HG02642 (cell line): ENCODE results near the gene OTUD5.

Source experiments
- ATAC-seq: cut with Tn5 transposase; IDR thresholded peaks from one replicate; pipeline ENCODE4 v1.9.1; 2021; ENCODE audit warnings: mild to moderate bottlenecking; ENCODE audit not compliant: unreplicated experiment, poor library complexity

OTUD5 gene

GRCh38 chrX:48972220-48973164, 15.1 kb upstream of the OTUD5 start:
- no peak for ATAC-seq

- ATAC-seq, result no peak
Measured at GRCh38 chrX:48971249-48972219, 14.1 kb upstream of the OTUD5 start, which contains the start of gene KCND1. TSS of gene KCND1 (minus strand) at chrX:48971844. CDS start at chrX:48970271, 1,573 bp downstream.

DNA sequence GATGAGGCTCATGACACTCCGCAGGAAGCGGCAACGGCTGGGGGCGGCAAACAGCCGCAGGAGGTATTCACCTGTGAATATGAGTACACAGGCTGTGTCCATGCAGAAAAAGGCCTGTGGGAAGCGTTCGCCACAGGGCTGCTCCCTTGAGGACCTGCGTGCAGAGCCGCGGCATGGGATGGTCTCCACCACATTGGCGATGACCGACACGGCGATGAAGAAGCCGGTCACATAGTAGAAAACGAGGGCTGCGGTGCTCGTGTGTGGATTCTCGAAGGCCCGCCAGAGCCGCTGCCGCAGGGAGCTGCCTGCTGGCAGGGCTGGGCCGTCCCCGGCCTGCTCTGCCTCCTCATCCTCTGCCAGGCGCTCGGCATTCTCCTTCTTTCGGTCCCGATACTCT, 12.1 kb upstream of the OTUD5 start:
- no peak for ATAC-seq

DNA sequence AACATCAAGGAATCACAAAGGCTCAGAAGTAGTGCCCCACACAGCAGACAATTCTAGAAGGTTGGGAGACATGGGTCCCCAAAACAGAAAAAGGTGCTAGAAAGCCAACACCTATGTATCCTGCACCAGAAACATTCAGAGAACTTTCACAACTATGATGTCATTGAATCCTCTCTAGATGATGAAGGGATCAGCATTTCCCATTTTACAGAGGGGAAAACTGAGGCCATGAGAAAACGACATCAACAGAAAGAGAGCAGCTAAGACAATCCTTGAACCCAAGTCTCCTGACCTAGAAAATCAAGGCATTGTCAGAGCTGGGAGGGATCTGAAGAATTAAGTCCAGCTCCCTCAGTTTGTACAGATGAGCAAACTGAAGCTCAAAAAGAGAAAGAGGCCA, 11.0 kb upstream of the OTUD5 start:
- ATAC-seq, result no peak

DNA sequence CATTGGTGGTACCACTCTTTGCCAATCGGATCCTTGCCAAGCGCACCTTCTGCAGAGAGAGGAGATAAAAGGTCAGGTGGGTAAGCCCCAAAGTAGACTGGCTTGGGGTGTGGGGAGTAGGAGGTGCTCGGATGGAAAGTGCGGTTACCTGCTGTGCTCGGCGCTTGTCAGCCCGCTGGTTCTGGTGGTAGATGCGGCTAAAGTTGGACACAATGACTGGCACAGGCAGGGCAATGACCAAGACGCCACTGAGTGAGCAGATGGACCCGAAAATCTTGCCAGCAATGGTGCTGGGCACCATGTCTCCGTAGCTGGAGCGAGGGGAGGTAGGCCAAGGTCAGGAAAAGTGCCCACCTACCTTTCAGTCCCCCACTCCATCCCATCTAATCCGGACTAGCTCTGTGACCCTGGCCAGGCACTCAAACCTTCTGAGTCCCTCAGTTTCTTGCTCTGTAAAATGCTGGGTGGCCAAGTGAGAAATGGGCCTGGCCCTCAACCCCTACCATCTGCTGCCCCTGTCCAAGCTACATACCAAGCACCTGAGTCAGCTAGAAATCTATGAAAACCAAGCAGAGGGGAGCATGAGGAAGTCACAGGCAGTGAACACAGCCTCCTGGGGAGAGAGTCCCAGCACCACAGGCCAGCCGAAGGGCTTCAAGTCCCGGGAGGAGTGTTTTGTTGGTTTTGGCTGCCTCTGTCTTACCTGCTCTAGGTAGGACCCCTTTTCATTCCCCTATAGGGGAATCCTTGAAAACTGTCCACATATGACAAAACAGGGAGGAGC, 9.6 kb upstream of the OTUD5 start:
- ATAC-seq, result no peak

DNA sequence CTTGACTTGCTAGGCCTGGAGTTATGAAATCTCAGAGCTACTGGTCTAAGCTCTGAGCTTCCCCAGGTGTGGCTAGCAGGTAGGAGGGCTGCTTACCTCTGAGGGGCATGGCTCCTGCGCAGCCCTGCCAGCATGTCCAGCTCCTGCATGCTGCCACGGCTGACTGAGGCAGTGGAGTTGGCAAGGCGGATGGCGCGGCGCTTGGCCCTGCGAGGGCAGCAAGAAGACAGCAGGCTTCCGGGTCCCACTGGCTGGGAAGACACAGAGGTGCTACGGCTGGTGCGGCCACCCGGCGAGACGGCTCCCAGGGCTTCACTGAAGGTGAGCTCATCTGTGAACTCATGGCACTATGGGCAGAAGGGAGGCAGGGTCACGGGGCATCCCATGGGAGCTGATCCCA, 8.6 kb upstream of the OTUD5 start:
- no peak for ATAC-seq

DNA sequence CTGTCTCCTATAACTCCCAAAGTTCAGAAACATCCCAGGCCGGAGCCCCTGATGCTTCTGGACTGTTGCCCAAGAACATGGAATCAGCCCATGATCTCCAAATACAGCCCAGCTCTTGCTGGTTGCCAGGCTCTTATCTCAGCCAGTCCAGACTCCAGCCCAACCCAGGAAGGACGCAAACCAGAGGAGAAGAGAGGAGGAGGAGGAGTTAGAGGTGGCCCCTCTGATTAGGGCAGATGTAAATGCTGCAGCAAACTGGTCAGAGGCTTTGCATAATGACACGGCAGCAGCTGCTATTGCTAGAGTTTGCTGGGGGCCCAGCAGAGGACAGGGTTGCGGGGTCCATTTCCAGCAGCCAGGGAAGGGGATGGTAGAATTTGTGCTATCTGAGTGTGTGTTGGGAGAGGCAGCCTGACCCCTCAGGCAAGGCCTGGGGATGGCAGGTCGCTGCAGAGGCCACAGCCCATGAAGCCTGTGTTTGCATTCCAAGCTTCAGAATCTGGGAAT, 4.2 kb upstream of the OTUD5 start:
- no peak for ATAC-seq

DNA sequence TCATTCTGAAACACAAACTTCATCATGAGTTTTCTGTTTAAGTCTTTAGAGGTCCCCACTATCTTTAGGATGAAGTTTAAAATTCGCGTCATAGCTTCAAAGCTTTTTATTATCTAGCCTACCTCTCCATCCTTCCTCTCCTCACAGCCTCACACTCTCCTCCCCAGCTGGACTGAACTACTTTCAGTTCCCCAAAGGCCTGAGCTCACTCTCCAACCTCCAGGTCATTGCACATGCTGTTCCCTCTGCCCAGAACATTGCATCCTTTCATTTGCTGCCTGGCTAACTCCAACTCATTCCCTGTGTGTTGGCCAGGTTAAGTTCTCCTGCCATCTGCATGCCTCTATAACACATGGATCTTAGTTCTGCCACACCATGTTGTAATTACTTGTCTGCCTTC, 2.9 kb upstream of the OTUD5 start:
- ATAC-seq, result no peak

DNA sequence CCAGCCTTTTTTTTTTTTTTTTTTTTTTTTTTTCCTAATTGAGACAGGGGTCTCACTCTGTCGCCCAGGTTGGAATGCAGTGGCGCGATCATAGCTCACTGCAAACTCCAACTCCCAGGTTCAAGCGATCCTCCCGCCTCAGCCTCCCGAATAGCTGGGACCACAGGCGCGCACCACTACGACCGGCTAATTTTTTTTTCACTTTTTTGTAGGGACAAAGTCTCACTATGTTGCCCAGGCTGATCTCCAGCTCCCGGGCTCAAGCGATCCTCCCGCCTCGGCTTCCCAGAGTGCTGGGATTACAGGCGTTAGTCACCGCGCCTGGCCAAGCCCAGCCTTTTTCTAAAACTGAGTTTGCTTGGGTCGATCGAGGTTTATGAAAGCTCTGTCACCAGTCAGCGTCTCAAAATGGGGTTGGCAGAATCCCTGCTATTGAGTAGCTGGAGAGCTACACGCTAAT, 1.3 kb upstream of the OTUD5 start:
- no peak for ATAC-seq

DNA sequence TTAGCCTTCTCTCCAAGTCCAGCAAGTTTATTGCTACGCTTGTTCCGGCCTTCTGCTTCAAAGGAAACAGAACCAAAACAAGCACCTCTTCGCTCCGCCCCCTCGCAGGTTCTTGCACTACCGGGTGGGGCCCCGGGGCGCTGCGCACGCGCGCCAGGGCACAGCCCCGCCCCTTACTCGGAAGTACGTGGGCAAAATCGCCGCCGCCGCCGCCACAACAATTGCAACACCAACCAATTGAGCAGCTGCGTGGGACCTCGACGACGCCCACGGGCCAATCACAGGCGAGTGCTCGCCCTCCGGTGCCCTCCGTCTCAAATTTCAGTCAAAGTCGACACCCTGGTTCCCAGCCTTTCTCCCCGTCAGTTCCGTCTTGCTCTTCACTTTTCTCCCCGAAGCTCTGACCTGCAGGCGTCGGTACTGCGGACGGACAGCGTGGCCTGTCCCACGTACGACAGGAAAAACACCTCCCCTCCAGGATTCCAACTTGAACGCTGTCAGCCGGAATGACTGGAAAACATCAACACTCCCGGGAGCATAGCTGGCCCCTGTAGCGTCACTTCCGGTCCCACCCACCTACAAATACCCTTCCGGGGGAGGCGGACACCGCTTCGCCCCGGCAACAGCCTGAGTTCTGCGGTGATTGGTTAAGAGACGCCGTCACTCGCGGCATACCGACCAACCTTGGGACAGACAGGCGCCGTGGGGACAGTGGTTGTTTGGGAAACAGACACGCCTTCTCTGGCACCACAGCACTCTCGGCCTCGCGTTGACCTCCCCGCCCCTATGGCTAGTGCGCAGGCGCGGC, 624 bp upstream of the OTUD5 start:
- peak; percentile 88 for ATAC-seq

- ATAC-seq, result no peak
Measured at GRCh38 chrX:48956728-48957414, 536 bp downstream of the OTUD5 start.

DNA sequence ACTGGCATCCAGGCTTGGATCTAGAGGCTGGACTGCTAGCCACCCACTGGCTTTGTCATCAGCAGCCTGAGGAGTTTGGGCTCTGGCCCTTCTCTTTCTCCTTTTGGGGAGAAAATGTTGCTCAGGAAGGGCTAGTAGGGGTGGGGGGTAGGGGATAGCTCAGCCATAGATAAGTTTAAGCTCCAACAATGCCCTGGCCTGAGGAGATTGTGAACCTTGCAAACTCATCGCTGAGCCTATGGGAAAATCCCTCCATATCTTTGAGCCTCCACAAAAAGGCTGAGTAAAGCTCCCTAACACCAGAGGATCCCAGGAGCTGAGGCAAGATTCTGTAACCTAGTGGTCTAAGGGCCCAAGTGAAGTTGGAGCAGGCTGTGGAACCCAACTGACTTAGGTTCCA, 8.8 kb downstream of the OTUD5 start:
- ATAC-seq, result no peak

DNA sequence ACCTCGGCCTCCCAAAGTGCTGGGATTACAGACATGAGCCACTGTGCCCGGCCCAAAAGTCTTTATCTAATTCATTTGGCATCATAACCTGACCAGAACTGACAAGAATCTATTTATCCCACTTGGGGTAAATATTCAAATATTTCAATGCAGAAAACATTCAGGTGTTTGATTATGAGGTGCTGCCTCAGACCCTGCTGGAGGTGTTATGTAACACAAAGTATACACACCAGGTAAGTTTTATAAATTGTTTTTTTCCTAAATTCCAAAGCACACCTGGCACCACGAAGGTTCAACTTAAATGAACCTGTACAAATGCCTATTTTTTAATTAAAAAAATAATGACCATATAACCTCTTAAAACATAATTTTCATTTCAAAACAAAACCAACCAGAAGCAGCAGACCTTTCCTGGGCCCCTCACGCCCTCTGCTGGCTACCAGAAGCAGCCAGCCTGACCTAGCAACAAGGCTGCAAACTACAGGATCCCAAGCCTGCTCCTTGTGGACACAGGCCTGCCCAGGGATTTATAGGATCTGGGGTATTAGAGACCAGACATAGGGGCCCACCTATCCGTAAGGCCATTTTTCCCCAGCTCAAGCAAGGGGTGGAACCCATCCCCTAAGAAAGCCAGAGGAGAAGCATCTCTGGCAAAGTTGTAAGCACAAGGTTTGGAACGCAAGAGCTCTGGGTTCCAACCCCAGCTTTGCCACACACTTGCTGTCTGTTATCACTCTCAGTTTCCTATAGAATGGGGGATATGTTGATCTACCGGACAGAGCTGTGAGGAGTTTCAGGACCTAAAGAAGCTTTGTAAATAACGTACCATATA, 11.7 kb downstream of the OTUD5 start:
- no peak for ATAC-seq

GRCh38 chrX:48942895-48943294, 14.5 kb downstream of the OTUD5 start:
- no peak for ATAC-seq

GRCh38 chrX:48940404-48940955, 16.9 kb downstream of the OTUD5 start:
- no peak for ATAC-seq

DNA sequence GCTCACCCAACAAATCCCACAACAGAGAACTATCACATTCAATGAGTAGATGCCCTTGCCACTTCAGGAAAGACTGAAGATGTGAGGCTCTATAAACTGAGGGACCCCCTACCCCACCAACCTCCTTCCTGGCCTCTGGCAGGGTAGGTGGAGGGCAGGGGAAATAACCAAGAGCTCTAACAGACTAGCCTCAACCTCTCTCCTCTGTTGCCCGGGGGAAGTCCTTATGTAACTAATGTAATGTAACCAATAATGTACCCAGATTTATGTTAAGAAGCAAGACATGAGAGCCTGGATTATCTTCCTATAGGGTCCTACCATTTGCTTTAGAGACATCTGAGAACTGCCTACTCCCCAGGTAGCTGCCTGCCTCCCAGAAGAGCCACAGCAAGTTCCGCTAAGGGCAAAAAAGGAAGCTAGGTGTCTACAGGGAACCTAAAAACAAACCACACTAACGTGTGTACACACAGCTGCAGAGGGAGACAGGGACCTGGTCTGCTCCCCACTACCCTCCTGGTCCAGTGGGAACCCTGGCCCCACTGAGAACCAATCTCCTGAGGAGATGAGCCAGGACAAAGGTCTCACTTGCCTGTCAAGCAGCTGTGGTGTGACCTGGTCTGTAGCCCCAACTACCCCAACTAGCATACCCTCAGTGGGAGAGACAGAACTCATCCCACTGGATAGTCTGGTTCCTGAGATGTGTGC, 17.7 kb downstream of the OTUD5 start:
- ATAC-seq, result peak; percentile 22
